ENCODE measurements around the gene NECTIN2.

Gene NECTIN2

DNA sequence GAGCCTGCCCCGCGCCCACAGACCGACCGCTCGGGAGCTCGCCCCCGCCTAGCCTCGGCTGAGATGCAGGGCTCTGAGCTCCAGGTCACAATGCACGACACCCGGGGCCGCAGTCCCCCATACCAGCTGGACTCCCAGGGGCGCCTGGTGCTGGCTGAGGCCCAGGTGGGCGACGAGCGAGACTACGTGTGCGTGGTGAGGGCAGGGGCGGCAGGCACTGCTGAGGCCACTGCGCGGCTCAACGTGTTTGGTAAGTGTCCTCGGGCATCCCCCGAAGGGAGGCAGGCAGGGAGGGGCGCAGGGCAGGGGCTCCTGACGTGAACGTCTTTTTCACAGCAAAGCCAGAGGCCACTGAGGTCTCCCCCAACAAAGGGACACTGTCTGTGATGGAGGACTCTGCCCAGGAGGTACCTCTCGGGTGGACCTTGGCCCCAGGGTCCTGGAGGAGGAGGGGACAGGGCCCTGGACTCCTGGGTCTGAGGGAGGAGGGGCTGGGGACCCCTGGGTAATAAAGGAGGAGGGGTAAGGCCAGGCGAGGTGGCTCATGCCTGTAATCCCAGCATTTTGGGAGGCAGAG is 33.9 kb upstream of the NECTIN2 start:
- Histone ChIP-seq H3K4me1 (ENCODE audit: control insufficient read depth, low read length) (no peaks in the 10 kb centered on the region), H3K4me2 (ENCODE audit: low read length) (no peak overlapping the region)
- TF ChIP-seq, protein P1, sequence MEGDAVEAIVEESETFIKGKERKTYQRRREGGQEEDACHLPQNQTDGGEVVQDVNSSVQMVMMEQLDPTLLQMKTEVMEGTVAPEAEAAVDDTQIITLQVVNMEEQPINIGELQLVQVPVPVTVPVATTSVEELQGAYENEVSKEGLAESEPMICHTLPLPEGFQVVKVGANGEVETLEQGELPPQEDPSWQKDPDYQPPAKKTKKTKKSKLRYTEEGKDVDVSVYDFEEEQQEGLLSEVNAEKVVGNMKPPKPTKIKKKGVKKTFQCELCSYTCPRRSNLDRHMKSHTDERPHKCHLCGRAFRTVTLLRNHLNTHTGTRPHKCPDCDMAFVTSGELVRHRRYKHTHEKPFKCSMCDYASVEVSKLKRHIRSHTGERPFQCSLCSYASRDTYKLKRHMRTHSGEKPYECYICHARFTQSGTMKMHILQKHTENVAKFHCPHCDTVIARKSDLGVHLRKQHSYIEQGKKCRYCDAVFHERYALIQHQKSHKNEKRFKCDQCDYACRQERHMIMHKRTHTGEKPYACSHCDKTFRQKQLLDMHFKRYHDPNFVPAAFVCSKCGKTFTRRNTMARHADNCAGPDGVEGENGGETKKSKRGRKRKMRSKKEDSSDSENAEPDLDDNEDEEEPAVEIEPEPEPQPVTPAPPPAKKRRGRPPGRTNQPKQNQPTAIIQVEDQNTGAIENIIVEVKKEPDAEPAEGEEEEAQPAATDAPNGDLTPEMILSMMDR (IDR thresholded peaks at IDR 0.05; ENCODE audit: low read depth, low read length, poor library complexity, severe bottlenecking): no peak
- no peak for TF ChIP-seq EZH2phosphoT487 (IDR thresholded peaks at IDR 0.05; ENCODE audit: borderline replicate concordance, low read length)

DNA sequence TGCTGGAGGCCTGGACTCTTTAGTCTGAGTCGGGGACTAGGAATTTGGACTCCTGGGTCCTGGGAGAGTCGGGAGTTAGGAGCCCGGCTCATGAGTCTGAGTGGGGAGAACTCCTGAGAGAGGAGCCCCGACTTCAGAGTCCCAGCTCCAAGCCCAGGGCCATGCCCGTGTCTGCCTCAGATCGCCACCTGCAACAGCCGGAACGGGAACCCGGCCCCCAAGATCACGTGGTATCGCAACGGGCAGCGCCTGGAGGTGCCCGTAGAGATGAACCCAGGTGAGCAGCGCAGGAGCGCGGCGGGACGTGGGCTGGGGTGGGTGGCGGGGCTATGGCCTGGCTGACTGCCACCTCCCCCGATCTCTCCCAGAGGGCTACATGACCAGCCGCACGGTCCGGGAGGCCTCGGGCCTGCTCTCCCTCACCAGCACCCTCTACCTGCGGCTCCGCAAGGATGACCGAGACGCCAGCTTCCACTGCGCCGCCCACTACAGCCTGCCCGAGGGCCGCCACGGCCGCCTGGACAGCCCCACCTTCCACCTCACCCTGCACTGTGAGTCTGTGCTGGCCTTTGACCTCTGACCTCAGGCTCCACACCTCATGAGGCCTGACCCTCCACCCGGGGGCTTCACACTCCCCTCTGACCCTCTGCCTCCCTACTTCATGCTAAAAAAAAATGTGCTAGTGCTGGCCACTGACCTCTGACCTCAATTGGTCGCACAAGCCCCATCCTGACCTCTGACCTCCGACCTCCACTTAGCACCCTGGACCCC is 32.8 kb upstream of the NECTIN2 start:
- Histone ChIP-seq H3K4me3 (ENCODE audit: low read length) (no peak overlapping the region), H3K27me3 (ENCODE audit: control insufficient read depth, low read length) (0 out of 2 replicates have a peak, but pooled peaks cover 4% of the 10 kb centered on the region), H3K79me2 (ENCODE audit: control insufficient read depth, low read length) (no peaks in the 10 kb centered on the region), H3K4me2 (ENCODE audit: low read length) (no peak overlapping the region), H3F3A (ENCODE audit: control insufficient read depth, insufficient read depth) (no peaks in the 10 kb centered on the region), H3K36me3 (ENCODE audit: control insufficient read depth, low read length) (no peaks in the 10 kb centered on the region), H3K4me1 (ENCODE audit: control insufficient read depth, low read length) (no peaks in the 10 kb centered on the region), H3K27ac (ENCODE audit: low read depth, low read length) (no peak overlapping the region), H3K9me2 (replicated peaks; ENCODE audit: control insufficient read depth, low read length) (no peaks in the 10 kb centered on the region), H3K9me3 (ENCODE audit: control insufficient read depth, insufficient read depth, low read length) (no peaks in the 10 kb centered on the region), H4K20me1 (ENCODE audit: control insufficient read depth, insufficient read depth, low read depth, low read length) (no peaks in the 10 kb centered on the region)
- TF ChIP-seq, protein P1 (IDR thresholded peaks at IDR 0.05; ENCODE audit: low read depth, low read length, poor library complexity, severe bottlenecking): no peak
- no peak for TF ChIP-seq EZH2phosphoT487 (IDR thresholded peaks at IDR 0.05; ENCODE audit: borderline replicate concordance, low read length)

More for the DNA sequence above, 33.9 kb upstream of the NECTIN2 start:
- H3K9me3 ChIP-seq (ENCODE audit: control insufficient read depth, insufficient read depth, low read length): no peaks in the 10 kb centered on the region
- no peak overlapping the region for H3K27ac ChIP-seq (ENCODE audit: low read depth, low read length)
- no peak overlapping the region for H3K4me3 ChIP-seq (ENCODE audit: low read length)
- no peaks in the 10 kb centered on the region for H3F3A ChIP-seq (ENCODE audit: control insufficient read depth, insufficient read depth)
- no peaks in the 10 kb centered on the region for H3K36me3 ChIP-seq (ENCODE audit: control insufficient read depth, low read length)
- no peaks in the 10 kb centered on the region for H3K9me2 ChIP-seq (replicated peaks; ENCODE audit: control insufficient read depth, low read length)
- peaks cover 4% of the 10 kb centered on the region; the same call in 1 of the 2 replicates for H3K27me3 ChIP-seq (ENCODE audit: control insufficient read depth, low read length)
- H3K79me2 ChIP-seq (ENCODE audit: control insufficient read depth, low read length): no peaks in the 10 kb centered on the region
- no peaks in the 10 kb centered on the region for H4K20me1 ChIP-seq (ENCODE audit: control insufficient read depth, insufficient read depth, low read depth, low read length)

DNA sequence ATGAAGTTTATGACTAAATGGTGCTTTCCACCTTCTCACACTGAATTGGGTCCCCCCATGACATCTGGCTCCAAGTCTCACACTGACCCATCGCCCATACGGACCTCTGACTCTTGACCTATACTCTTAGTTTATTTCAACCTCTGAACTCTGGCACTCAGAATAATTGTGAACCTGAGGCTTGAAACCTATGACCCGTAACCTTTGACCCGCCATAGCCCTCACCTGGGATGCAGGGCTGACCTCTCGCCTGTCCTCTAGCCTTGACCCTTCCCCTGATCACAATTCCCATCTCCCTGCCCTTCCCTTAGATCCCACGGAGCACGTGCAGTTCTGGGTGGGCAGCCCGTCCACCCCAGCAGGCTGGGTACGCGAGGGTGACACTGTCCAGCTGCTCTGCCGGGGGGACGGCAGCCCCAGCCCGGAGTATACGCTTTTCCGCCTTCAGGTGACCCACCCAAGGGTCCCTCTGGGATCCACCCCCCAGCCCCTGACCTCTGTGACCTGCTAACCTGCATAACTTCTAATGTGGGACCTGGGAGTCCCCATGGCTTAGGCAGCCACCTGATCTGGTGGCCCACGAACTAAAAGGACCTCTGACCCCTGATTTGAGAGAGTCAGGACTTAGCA is 32.1 kb upstream of the NECTIN2 start:
- Histone ChIP-seq H4K20me1 (ENCODE audit: control insufficient read depth, insufficient read depth, low read depth, low read length) (no peaks in the 10 kb centered on the region), H3K4me3 (ENCODE audit: low read length) (no peak overlapping the region), H3F3A (ENCODE audit: control insufficient read depth, insufficient read depth) (no peaks in the 10 kb centered on the region), H3K4me2 (ENCODE audit: low read length) (no peak overlapping the region), H3K27ac (ENCODE audit: low read depth, low read length) (no peak overlapping the region), H3K4me1 (ENCODE audit: control insufficient read depth, low read length) (no peaks in the 10 kb centered on the region), H3K36me3 (ENCODE audit: control insufficient read depth, low read length) (no peaks in the 10 kb centered on the region), H3K9me3 (ENCODE audit: control insufficient read depth, insufficient read depth, low read length) (no peaks in the 10 kb centered on the region), H3K9me2 (replicated peaks; ENCODE audit: control insufficient read depth, low read length) (no peaks in the 10 kb centered on the region), H3K27me3 (ENCODE audit: control insufficient read depth, low read length) (no peaks in the 10 kb centered on the region), H3K79me2 (ENCODE audit: control insufficient read depth, low read length) (no peaks in the 10 kb centered on the region)
- TF ChIP-seq, protein P1 (IDR thresholded peaks at IDR 0.05; ENCODE audit: low read depth, low read length, poor library complexity, severe bottlenecking): no peak
- TF ChIP-seq EZH2phosphoT487 (IDR thresholded peaks at IDR 0.05; ENCODE audit: borderline replicate concordance, low read length): no peak
